ENCODE measurements around the gene GGPS1.

GRCh38 chr1:235293322-235293942, 34.9 kb upstream of the GGPS1 start:
- TF ChIP-seq POLR2A (IDR thresholded peaks at IDR 0.05) (no peak), CTCF (IDR thresholded peaks at IDR 0.05) (no peak)
